Heart left ventricle (tissue), 13 donors: ENCODE data around the gene GPLD1.

Experiments used
- CTCF ChIP-seq, 12 donors: fragments of 200-600 bp; sonication (generic) in 4 of 12; IDR thresholded peaks; one replicate each; pipeline versions ENCODE4 v1.5.0 to v1.8.0; 2018 to 2022; ENCODE audit warnings: antibody characterized with exemption in 12 of 12, mild to moderate bottlenecking in 5 of 12
- POLR2A ChIP-seq, 2 donors: fragments of 450-650 bp; IDR thresholded peaks; one replicate each; pipeline ENCODE4 v1.6.1; 2017; ENCODE audit warnings: antibody characterized with exemption in 2 of 2, mild to moderate bottlenecking in 2 of 2, moderate library complexity in 2 of 2
- donor health status: ischemic (EF 13 %, LVEDD 7.1; RV severe dilation, severe dysfunction).
- donor health status: DM: no; HTN: yes; CAD: no.
- donor health status: DM: no; HTN: no; CAD: no.
- donor health status: ischemic (EF 25% LVEDD 6.9; RV normal size, moderate dysfunction).
- donor health status: ischemic (EF 25% LVEDD 5.7; RV mildly dilated, moderate dysfunction).
- donor health status: ischemic (EF 35%, LVEDD 5.7; RV mildly dilated, moderate dysfunction).
- donor health status: nonischemic (EF 11% LVEDD 7.7; RV severe dilation, severe dysfunction).
- donor health status: DM: yes; HTN: yes; CAD: no.
- donor health status: PGD.
- donor health status: ischemic (EF 29% LVEDD 5.4; RV normal size, mild dysfunction).
- donor health status: nonischemic (EF 23%, LVEDD 6.1; RV moderate dilation, normal function).

GRCh38 chr6:24460966-24461365, 28.4 kb downstream of the GPLD1 start:
- no peak for TF ChIP-seq CTCF (IDR thresholded peaks at IDR 0.05)
- no peak for TF ChIP-seq POLR2A (IDR thresholded peaks at IDR 0.05)
